Astrocyte (in vitro differentiated cells and primary cell): ENCODE data around the gene CNTNAP2. TPM values are rescaled to one million over a fixed set of nuclear protein-coding genes. Genes with fewer than 3 reads are reported as not detected.

Experiments used
- DNase-seq: peaks from one replicate; pipeline ENCODE4 v3.0.0-alpha.2; 2010; ENCODE audit warnings: low read depth
- FAIRE-seq: peaks from 2 replicates; lab custom pipeline; 2011; peaks lifted over from hg19 to GRCh38; lab: Jason Lieb, UNC
- H2AFZ ChIP-seq: 2 replicates; pipeline ENCODE4 v1.6.0; 2012; ENCODE audit warnings: low read depth, low read length, inconsistent platforms
- H3K27ac ChIP-seq: 2 replicates; pipeline ENCODE4 v1.5.1; 2011; ENCODE audit warnings: low read depth, low read length, inconsistent platforms
- H3K27me3 ChIP-seq: 2 replicates; pipeline ENCODE4 v1.6.0; 2011; ENCODE audit warnings: low read length, inconsistent platforms; ENCODE audit not compliant: insufficient read depth
- H3K36me3 ChIP-seq: 2 replicates; pipeline ENCODE4 v1.5.1; 2011; ENCODE audit warnings: low read length, inconsistent platforms; ENCODE audit not compliant: insufficient read depth
- H3K4me1 ChIP-seq: 2 replicates; pipeline ENCODE4 v1.5.1; 2011; ENCODE audit warnings: low read length, inconsistent platforms; ENCODE audit not compliant: insufficient read depth
- H3K4me2 ChIP-seq: 2 replicates; pipeline ENCODE4 v1.6.0; 2012; ENCODE audit warnings: low read length, inconsistent platforms
- H3K4me3 ChIP-seq: 2 replicates; pipeline ENCODE4 v1.5.1; 2011; ENCODE audit warnings: low read depth, mild to moderate bottlenecking, low read length, inconsistent platforms; ENCODE audit not compliant: insufficient read depth
- H3K79me2 ChIP-seq: 2 replicates; pipeline ENCODE4 v1.6.0; 2012; ENCODE audit warnings: mild to moderate bottlenecking, low read length, inconsistent platforms; ENCODE audit not compliant: insufficient read depth
- H3K9ac ChIP-seq: 2 replicates; pipeline ENCODE4 v1.6.0; 2012; ENCODE audit warnings: mild to moderate bottlenecking, low read length, inconsistent platforms
- H3K9me3 ChIP-seq: 2 replicates; pipeline ENCODE4 v1.5.1; 2012; ENCODE audit warnings: low read depth, mild to moderate bottlenecking, low read length, inconsistent platforms; ENCODE audit not compliant: insufficient read depth
- H4K20me1 ChIP-seq: 2 replicates; pipeline ENCODE4 v1.6.0; 2012; ENCODE audit warnings: low read length, inconsistent platforms; ENCODE audit not compliant: insufficient read depth
- H3K27ac Mint-ChIP-seq: one replicate; pipeline ENCODE4 v1.8.0; 2021; ENCODE audit warnings: mild to moderate bottlenecking, mixed read lengths; ENCODE audit not compliant: unreplicated experiment
- H3K27me3 Mint-ChIP-seq: one replicate; pipeline ENCODE4 v1.8.0; 2021; ENCODE audit warnings: low read depth, mixed read lengths; ENCODE audit not compliant: unreplicated experiment
- H3K36me3 Mint-ChIP-seq: one replicate; pipeline ENCODE4 v1.8.0; 2021; ENCODE audit warnings: low read depth, mixed read lengths; ENCODE audit not compliant: unreplicated experiment
- H3K4me1 Mint-ChIP-seq: one replicate; pipeline ENCODE4 v1.8.0; 2021; ENCODE audit warnings: low read depth, mixed read lengths; ENCODE audit not compliant: unreplicated experiment
- H3K4me3 Mint-ChIP-seq: one replicate; pipeline ENCODE4 v1.8.0; 2021; ENCODE audit warnings: mild to moderate bottlenecking, moderate library complexity, mixed read lengths; ENCODE audit not compliant: unreplicated experiment
- H3K9me3 Mint-ChIP-seq: one replicate; pipeline ENCODE4 v1.8.0; 2021; ENCODE audit warnings: mild to moderate bottlenecking, mixed read lengths; ENCODE audit not compliant: unreplicated experiment
- CTCF ChIP-seq: IDR thresholded peaks from 2 replicates; pipeline ENCODE4 v1.5.1; 2011; ENCODE audit warnings: low read depth, mild to moderate bottlenecking, inconsistent platforms, low read length, moderate library complexity; ENCODE audit not compliant: insufficient read depth
- EZH2 ChIP-seq: IDR thresholded peaks from 2 replicates; pipeline ENCODE4 v1.6.1; 2012; ENCODE audit warnings: mild to moderate bottlenecking, low read length, inconsistent platforms; ENCODE audit not compliant: insufficient read depth
- total RNA-seq: library from RNA; stranded (reverse); gene quantifications from 2 replicates; pipeline ENCODE4 v1.2.1, GENCODE V29; 2021

Gene CNTNAP2
- total RNA-seq, 1 donor from 2014 or later, result 20.0 TPM

- Histone ChIP-seq H3K4me3 (no peak overlapping the region), H3K79me2 (no peaks in the 10 kb centered on the region), H3K27me3 (no peaks in the 10 kb centered on the region), H3K4me2 (peak overlapping the region; percentile 37), H3K36me3 (no peaks in the 10 kb centered on the region), H4K20me1 (no peaks in the 10 kb centered on the region), H3K27ac (peak overlapping the region; percentile 75), H2AFZ (no peak overlapping the region), H3K9ac (peak overlapping the region; percentile 47), H3K4me1 (peaks cover 4% of the 10 kb centered on the region), H3K9me3 (no peaks in the 10 kb centered on the region)
- Mint-ChIP-seq H3K9me3 (no peaks in the 10 kb centered on the region), H3K4me1 (peaks cover 27% of the 10 kb centered on the region), H3K27ac (peak overlapping the region; percentile 50), H3K4me3 (no peak overlapping the region), H3K27me3 (no peaks in the 10 kb centered on the region), H3K36me3 (peaks cover 2% of the 10 kb centered on the region)
- FAIRE-seq (no peak), DNase-seq (no peak)
- no peak for TF ChIP-seq CTCF
- TF ChIP-seq EZH2, result no peak
Observed at GRCh38 chr7:148155826-148156225, 2039.2 kb downstream of the CNTNAP2 start.

GRCh38 chr7:148156233-148156632, 2039.6 kb downstream of the CNTNAP2 start:
- FAIRE-seq, result no peak
- Histone ChIP-seq H3K79me2 (no peaks in the 10 kb centered on the region), H3K36me3 (no peaks in the 10 kb centered on the region), H3K9me3 (no peaks in the 10 kb centered on the region), H4K20me1 (no peaks in the 10 kb centered on the region), H3K9ac (no peak overlapping the region), H3K27ac (peak overlapping the region; percentile 75), H3K4me2 (peak overlapping the region; percentile 37), H3K27me3 (no peaks in the 10 kb centered on the region), H2AFZ (no peak overlapping the region), H3K4me3 (no peak overlapping the region), H3K4me1 (peaks cover 4% of the 10 kb centered on the region)
- H3K27ac Mint-ChIP-seq, result peak overlapping the region; percentile 50
- peaks cover 27% of the 10 kb centered on the region for H3K4me1 Mint-ChIP-seq
- peak; percentile 2 for DNase-seq
- peaks cover 2% of the 10 kb centered on the region for H3K36me3 Mint-ChIP-seq
- no peak for TF ChIP-seq CTCF
- TF ChIP-seq EZH2, result no peak
- H3K4me3 Mint-ChIP-seq, result no peak overlapping the region
- no peaks in the 10 kb centered on the region for H3K9me3 Mint-ChIP-seq
- no peaks in the 10 kb centered on the region for H3K27me3 Mint-ChIP-seq

DNA sequence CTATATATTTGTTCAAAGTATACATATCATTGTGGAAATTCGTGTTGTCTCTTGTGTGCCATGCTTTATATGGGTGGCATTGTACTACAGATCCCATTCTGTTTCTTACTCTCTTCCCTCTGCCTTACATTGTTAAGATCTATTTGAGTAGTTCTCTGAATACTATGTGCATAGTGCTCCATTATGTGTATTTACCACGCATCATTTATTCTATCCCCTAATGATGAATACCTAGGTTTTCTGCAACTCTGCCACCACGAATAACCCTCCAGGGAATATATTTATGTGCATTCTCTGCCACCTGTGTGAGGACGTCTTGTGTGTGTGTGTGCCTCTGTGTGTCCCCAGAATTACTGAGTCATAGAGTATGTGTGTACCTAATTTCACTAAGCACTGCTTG, 2042.7 kb downstream of the CNTNAP2 start:
- no peak for TF ChIP-seq CTCF
- no peak for TF ChIP-seq EZH2
- Mint-ChIP-seq H3K27me3 (no peaks in the 10 kb centered on the region), H3K4me1 (peaks cover 33% of the 10 kb centered on the region), H3K9me3 (no peaks in the 10 kb centered on the region), H3K27ac (no peak overlapping the region), H3K36me3 (no peaks in the 10 kb centered on the region), H3K4me3 (no peak overlapping the region)
- no peak for DNase-seq
- H3K4me2 ChIP-seq, result no peak overlapping the region
- peaks cover 4% of the 10 kb centered on the region for H3K4me1 ChIP-seq
- no peaks in the 10 kb centered on the region for H3K79me2 ChIP-seq
- H4K20me1 ChIP-seq, result no peaks in the 10 kb centered on the region
- no peak overlapping the region for H2AFZ ChIP-seq
- no peaks in the 10 kb centered on the region for H3K27me3 ChIP-seq
- no peak overlapping the region for H3K4me3 ChIP-seq
- H3K9ac ChIP-seq, result no peak overlapping the region
- H3K27ac ChIP-seq, result no peak overlapping the region
- no peak for FAIRE-seq
- no peaks in the 10 kb centered on the region for H3K36me3 ChIP-seq
- H3K9me3 ChIP-seq, result no peaks in the 10 kb centered on the region
